Adrenal gland (tissue), 12 donors: Measurements from ENCODE around the gene CES2. TPM values are rescaled to one million over a fixed set of nuclear protein-coding genes. Genes with fewer than 3 reads are reported as not detected.

Experiments used
- DNase-seq, 7 donors: peaks; one replicate each; pipeline ENCODE4 v3.0.0-alpha.2; 2019 to 2020
- H3K27ac ChIP-seq, 5 donors: fragments of 200-600 bp; sonication (generic) in 4 of 5; 1 replicate in 3 of 5; 2 replicates in 2 of 5; pipeline versions ENCODE4 v1.5.1 to v1.8.0; 2016 to 2020; ENCODE audit warnings: mild to moderate bottlenecking in 1 of 5
- H3K27me3 ChIP-seq: fragments of 200-600 bp; 2 replicates; pipeline ENCODE4 v1.8.0; 2021
- H3K36me3 ChIP-seq, 2 donors: fragments of 200-600 bp; replicated peaks in 1 of 2; 1 replicate in 1 of 2; 2 replicates in 1 of 2; pipeline versions ENCODE4 v1.5.1 to v1.8.0; 2018 to 2022
- H3K4me1 ChIP-seq, 2 donors: fragments of 200-600 bp; replicated peaks in 1 of 2; 1 replicate in 1 of 2; 2 replicates in 1 of 2; pipeline versions ENCODE4 v1.5.1 to v1.8.0; 2018 to 2021
- H3K4me3 ChIP-seq, 4 donors: fragments of 200-600 bp; sonication (generic) in 3 of 4; one replicate each; pipeline ENCODE4 v1.5.1; 2016 to 2018
- H3K9me3 ChIP-seq, 3 donors: fragments of 200-600 bp; sonication (generic) in 1 of 3; replicated peaks in 1 of 3; 1 replicate in 2 of 3; 2 replicates in 1 of 3; pipeline versions ENCODE4 v1.5.1 to v1.8.0; 2016 to 2021
- POLR2A ChIP-seq, 2 donors: fragments of 450-650 bp; IDR thresholded peaks; one replicate each; pipeline ENCODE4 v1.6.1; 2017; ENCODE audit warnings: antibody characterized with exemption in 2 of 2, mild to moderate bottlenecking in 2 of 2, moderate library complexity in 1 of 2
- WGBS, 4 donors: extraction: QIAGEN DNeasy Blood & Tissue Kit in 2 of 4; methylation state at CpG; one replicate each; pipeline versions ENCODE4 v1.1.5 to v1.1.7; 2013 to 2017; 5-methylcytosine and 5-hydroxymethylcytosine counted together
- intact Hi-C, 2 donors: fragments of 100-400 bp; cut with DNase I; formaldehyde crosslinking; loops; one replicate each; pipeline versions ENCODE4 v1.14.1 to v1.15.0; 2022 to 2023
- polyA plus RNA-seq, 3 donors: library from polyadenylated mRNA; stranded (reverse); fragments of 200-250 nt in 2 of 3; fragments of 350-450 nt in 1 of 3; fragmentation: Illumina TruSeq in 1 of 3; extraction: RNeasy Lipid Tissue Mini Kit (QIAGEN cat#74804) in 1 of 3; gene quantifications; one replicate each; pipeline ENCODE4 v1.2.3, GENCODE V29; 2013 to 2014
- total RNA-seq, 9 donors: library from RNA; depleted of rRNA in 4 of 9; stranded (reverse); fragments of >200 nt in 4 of 9; fragments of 120-200 nt in 1 of 9; fragmentation: NEBNext Ultra II Directional in 1 of 9; extraction: Animal tissue kit (Norgen Biotek cat#: 25700) in 1 of 9; gene quantifications; one replicate each; pipeline versions ENCODE4 v1.1.0 to v1.2.4, GENCODE V29; 2013 to 2023
- TF ChIP-seq, protein P1 (sequence below), 6 experiments: fragments of 450-650 bp in 4 of 6; fragments of 200-600 bp in 2 of 6; sonication (generic) in 1 of 6; IDR thresholded peaks; 1 replicate in 5 of 6; 2 replicates in 1 of 6; pipeline versions ENCODE4 v1.5.1 to v1.8.0; 2016 to 2021; ENCODE audit warnings: antibody characterized with exemption in 6 of 6, mild to moderate bottlenecking in 2 of 6, moderate library complexity in 1 of 6
- donor health status: healthy with polysubstance abuse.
- donor health status: Bipolar disorder and iron deficiency.
- donor health status: DM: yes; HTN: yes; CAD: no.
- donor health status: DM: no; HTN: no; CAD: no.
- donor health status: DM: no; HTN: no; CAD: no.
- donor health status: DM: yes; HTN: yes; CAD: no.

CES2 gene
- total and polyA plus RNA-seq, 12 donors = 25.6 to 133 (median 85.3) TPM

DNA sequence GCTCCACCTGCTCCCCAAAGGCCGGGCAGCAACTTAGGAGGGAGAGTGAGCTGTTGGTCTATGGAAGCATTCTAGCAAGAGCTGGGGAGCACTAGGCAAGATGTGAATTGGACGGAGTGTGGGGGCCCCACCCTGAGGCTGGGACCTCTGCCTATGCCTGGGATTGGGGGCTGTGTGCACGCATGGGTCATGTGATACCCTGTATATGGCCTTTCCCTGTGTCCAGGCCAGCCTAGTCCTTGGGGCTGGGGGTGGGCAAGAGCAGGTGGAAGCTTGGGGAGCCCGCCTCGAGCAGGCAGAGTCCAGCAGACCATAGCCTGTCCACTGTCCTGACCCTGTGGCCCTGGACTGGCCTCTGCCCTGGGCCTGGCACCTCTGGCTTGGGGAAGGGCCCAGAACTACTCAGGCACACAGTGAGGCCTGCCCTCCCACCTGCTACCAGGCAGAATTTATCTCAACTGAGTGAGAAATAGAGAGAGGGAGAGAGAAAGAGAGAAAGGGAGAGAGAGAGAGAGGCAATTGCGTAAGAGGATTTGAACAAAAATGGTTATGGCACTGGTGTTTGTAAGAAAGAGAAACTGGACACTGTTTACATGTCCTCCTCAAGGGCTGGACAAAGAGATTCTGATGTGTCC lies 35.9 kb upstream of the CES2 start:
- peak overlapping the region; percentile 57 to 88 (median 78) for H3K27ac ChIP-seq
- WGBS, 4 donors = 69 to 81% (median 77%) methylated on average over 4 to 6 of the region's 6 CpGs

GRCh38 chr16:66899945-66900710 lies 35.2 kb upstream of the CES2 start:
- Histone ChIP-seq H3K36me3 (no peaks in the 10 kb centered on the region), H3K27me3 (no peaks in the 10 kb centered on the region), H3K9me3 (no peaks in the 10 kb centered on the region), H3K4me1 (peaks cover 20 to 31% of the 10 kb centered on the region in 2 donors), H3K27ac (peak overlapping the region; percentile 57 to 88 (median 78)), H3K4me3 (no peak overlapping the region)
- TF ChIP-seq, protein P1, sequence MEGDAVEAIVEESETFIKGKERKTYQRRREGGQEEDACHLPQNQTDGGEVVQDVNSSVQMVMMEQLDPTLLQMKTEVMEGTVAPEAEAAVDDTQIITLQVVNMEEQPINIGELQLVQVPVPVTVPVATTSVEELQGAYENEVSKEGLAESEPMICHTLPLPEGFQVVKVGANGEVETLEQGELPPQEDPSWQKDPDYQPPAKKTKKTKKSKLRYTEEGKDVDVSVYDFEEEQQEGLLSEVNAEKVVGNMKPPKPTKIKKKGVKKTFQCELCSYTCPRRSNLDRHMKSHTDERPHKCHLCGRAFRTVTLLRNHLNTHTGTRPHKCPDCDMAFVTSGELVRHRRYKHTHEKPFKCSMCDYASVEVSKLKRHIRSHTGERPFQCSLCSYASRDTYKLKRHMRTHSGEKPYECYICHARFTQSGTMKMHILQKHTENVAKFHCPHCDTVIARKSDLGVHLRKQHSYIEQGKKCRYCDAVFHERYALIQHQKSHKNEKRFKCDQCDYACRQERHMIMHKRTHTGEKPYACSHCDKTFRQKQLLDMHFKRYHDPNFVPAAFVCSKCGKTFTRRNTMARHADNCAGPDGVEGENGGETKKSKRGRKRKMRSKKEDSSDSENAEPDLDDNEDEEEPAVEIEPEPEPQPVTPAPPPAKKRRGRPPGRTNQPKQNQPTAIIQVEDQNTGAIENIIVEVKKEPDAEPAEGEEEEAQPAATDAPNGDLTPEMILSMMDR (IDR thresholded peaks at IDR 0.05) = no peak
- peak in 1 of 2 donors; percentile 46 for TF ChIP-seq POLR2A (IDR thresholded peaks at IDR 0.05)
- WGBS, 4 donors = 25 to 33% (median 28%) methylated on average over 4 to 9 of the region's 9 CpGs
- intact Hi-C loops = loop anchor here (5.0 kb wide), 2 partner anchors 32 to 42 kb away; partner anchors contain the start of gene CIAO2B (in 1 of the 2)
- peak; percentile 83 to 94 (median 89) for DNase-seq

More for the DNA sequence above, 35.9 kb upstream of the CES2 start:
- no peaks in the 10 kb centered on the region for H3K9me3 ChIP-seq
- intact Hi-C loops = loop anchor here (5.0 kb wide), 2 partner anchors 33 to 43 kb away; partner anchors contain the start of gene CIAO2B (in 1 of the 2)
- no peaks in the 10 kb centered on the region for H3K27me3 ChIP-seq
- H3K4me3 ChIP-seq = no peak overlapping the region
- no peaks in the 10 kb centered on the region for H3K36me3 ChIP-seq
- TF ChIP-seq, protein P1 (IDR thresholded peaks at IDR 0.05) = no peak
- no peak for TF ChIP-seq POLR2A (IDR thresholded peaks at IDR 0.05)
- peaks cover 20 to 29% of the 10 kb centered on the region in 2 donors for H3K4me1 ChIP-seq
- DNase-seq = peak in 2 of 7 donors; percentile 41 to 49

GRCh38 chr16:66900721-66901441 lies 34.4 kb upstream of the CES2 start:
- Histone ChIP-seq H3K36me3 (no peaks in the 10 kb centered on the region), H3K27ac (peak overlapping the region in 2 of 5 donors; percentile 78 to 88), H3K9me3 (no peaks in the 10 kb centered on the region), H3K4me1 (peaks cover 20 to 39% of the 10 kb centered on the region in 2 donors), H3K4me3 (no peak overlapping the region), H3K27me3 (no peaks in the 10 kb centered on the region)
- no peak for DNase-seq
- no peak for TF ChIP-seq POLR2A (IDR thresholded peaks at IDR 0.05)
- WGBS, 4 donors = 61 to 79% (median 67%) methylated on average over 4 to 7 of the region's 7 CpGs
- intact Hi-C loops = no loop called here

DNA sequence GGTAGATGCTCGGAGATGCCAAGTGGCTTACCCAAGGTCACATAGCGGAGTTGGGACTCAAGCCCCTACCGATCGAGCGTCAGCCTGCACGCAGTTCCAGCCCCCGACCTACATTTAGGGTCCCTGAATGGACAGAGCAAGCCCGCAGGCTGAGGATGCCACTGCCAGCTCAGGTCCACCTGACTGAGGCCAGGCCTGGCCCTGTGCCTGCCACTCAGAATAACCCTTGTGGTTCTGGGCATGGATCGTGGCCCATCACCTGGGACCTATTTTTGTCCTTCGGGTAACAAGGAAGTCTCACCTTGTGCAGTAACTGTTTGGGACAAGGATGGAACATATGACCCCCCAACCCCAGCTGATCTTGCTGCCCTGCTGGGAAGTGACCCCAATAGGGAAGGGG lies 33.7 kb upstream of the CES2 start:
- Histone ChIP-seq H3K9me3 (no peaks in the 10 kb centered on the region), H3K36me3 (no peaks in the 10 kb centered on the region), H3K27ac (peak overlapping the region in 2 of 5 donors; percentile 78 to 88), H3K27me3 (no peaks in the 10 kb centered on the region), H3K4me3 (no peak overlapping the region), H3K4me1 (peaks cover 20 to 39% of the 10 kb centered on the region in 2 donors)
- intact Hi-C loops = no loop called here
- DNase-seq = no peak
- 86 to 93% (median 89%) methylated on average over 5 to 10 of the region's 10 CpGs for WGBS, 4 donors
- TF ChIP-seq POLR2A (IDR thresholded peaks at IDR 0.05) = no peak
- TF ChIP-seq, protein P1 (IDR thresholded peaks at IDR 0.05) = no peak
